Measurements from ENCODE around the gene SOX15. TPM values are rescaled to one million over a fixed set of nuclear protein-coding genes. Genes with fewer than 3 reads are reported as not detected.

The SOX15 gene
- total RNA-seq, 4 donors from 2014 or later = 3.1 to 6.9 (median 5.0) TPM

GRCh38 chr17:7614425-7615264 is 24.8 kb upstream of the SOX15 start, which contains the start of gene FXR2:
FXR2 (minus strand) TSS chr17:7614897; CDS start chr17:7614532, 365 bp downstream.
- H3K4me1 ChIP-seq = peaks cover 0 to 39% (median 22%) of the 10 kb centered on the region in 4 donors
- peak; percentile 72 to 86 (median 82) for TF ChIP-seq CTCF (IDR thresholded peaks at IDR 0.05)
- peak; percentile 77 to 90 for TF ChIP-seq POLR2A (IDR thresholded peaks at IDR 0.05)
- TF ChIP-seq EP300 (IDR thresholded peaks at IDR 0.05) = peak in 1 of 2 donors; percentile 71
- WGBS, 2 donors = 1% methylated on average over 47 to 63 of the region's 93 CpGs

GRCh38 chr17:7613769-7614424 is 24.0 kb upstream of the SOX15 start:
- H3K4me3 ChIP-seq = peak overlapping the region; percentile 76 to 91 (median 84)
- 6 to 7% methylated on average over 20 of the region's 20 CpGs for WGBS, 2 donors
- H3K36me3 ChIP-seq = no peaks in the 10 kb centered on the region
- H3K4me1 ChIP-seq = peaks cover 0 to 46% (median 24%) of the 10 kb centered on the region in 4 donors
- no peak for DNase-seq (ENCODE audit: low spot score in 2 of 2)
- TF ChIP-seq POLR2A (IDR thresholded peaks at IDR 0.05) (no peak), CTCF (IDR thresholded peaks at IDR 0.05) (no peak), EP300 (IDR thresholded peaks at IDR 0.05) (no peak)
- no peaks in the 10 kb centered on the region for H3K27me3 ChIP-seq
- peak overlapping the region; percentile 91 to 95 (median 92) for H3K27ac ChIP-seq
- no peaks in the 10 kb centered on the region for H3K9me3 ChIP-seq

More at GRCh38 chr17:7614425-7615264, 24.8 kb upstream of the SOX15 start, which contains the start of gene FXR2:
- H3K9me3 ChIP-seq = no peaks in the 10 kb centered on the region
- peak within 1 kb of the TSS; percentile 91 to 95 (median 92) for H3K27ac ChIP-seq
- no peaks in the 10 kb centered on the region for H3K27me3 ChIP-seq
- peak within 1 kb of the TSS; percentile 76 to 91 (median 84) for H3K4me3 ChIP-seq
- H3K36me3 ChIP-seq = no peaks in the 10 kb centered on the region
- peak; percentile 99 for DNase-seq (ENCODE audit: low spot score in 2 of 2)

- H3K4me1 ChIP-seq = peaks cover 0 to 47% (median 24%) of the 10 kb centered on the region in 4 donors
- no peak overlapping the region for H3K27ac ChIP-seq
- no peak overlapping the region for H3K4me3 ChIP-seq
- no peak for TF ChIP-seq POLR2A (IDR thresholded peaks at IDR 0.05)
- TF ChIP-seq EP300 (IDR thresholded peaks at IDR 0.05) = no peak
- TF ChIP-seq CTCF (IDR thresholded peaks at IDR 0.05) = no peak
- H3K36me3 ChIP-seq = no peaks in the 10 kb centered on the region
- H3K9me3 ChIP-seq = no peaks in the 10 kb centered on the region
- H3K27me3 ChIP-seq = no peaks in the 10 kb centered on the region
- WGBS, 2 donors = 86 to 93% methylated on average over 1 of the region's 1 CpG
- no peak for DNase-seq (ENCODE audit: low spot score in 2 of 2)
These were observed 22.4 kb upstream of the SOX15 start for GRCh38 chr17:7612294-7612640.

GRCh38 chr17:7611635-7612293 is 21.9 kb upstream of the SOX15 start:
- H3K4me1 ChIP-seq = peaks cover 0 to 47% (median 24%) of the 10 kb centered on the region in 4 donors
- WGBS, 2 donors = 49 to 51% methylated on average over 3 of the region's 3 CpGs
- H3K4me3 ChIP-seq = no peak overlapping the region

More at GRCh38 chr17:7611635-7612293, 21.9 kb upstream of the SOX15 start:
- TF ChIP-seq POLR2A (IDR thresholded peaks at IDR 0.05) (no peak), EP300 (IDR thresholded peaks at IDR 0.05) (no peak), CTCF (IDR thresholded peaks at IDR 0.05) (no peak)
- no peak for DNase-seq (ENCODE audit: low spot score in 2 of 2)
- Histone ChIP-seq H3K9me3 (no peaks in the 10 kb centered on the region), H3K36me3 (no peaks in the 10 kb centered on the region), H3K27ac (no peak overlapping the region), H3K27me3 (no peaks in the 10 kb centered on the region)
